ENCODE results near the gene MAPK4.

GRCh38 chr18:50658601-50659000 lies 98.7 kb downstream of the MAPK4 start:
- TF ChIP-seq, protein P1, sequence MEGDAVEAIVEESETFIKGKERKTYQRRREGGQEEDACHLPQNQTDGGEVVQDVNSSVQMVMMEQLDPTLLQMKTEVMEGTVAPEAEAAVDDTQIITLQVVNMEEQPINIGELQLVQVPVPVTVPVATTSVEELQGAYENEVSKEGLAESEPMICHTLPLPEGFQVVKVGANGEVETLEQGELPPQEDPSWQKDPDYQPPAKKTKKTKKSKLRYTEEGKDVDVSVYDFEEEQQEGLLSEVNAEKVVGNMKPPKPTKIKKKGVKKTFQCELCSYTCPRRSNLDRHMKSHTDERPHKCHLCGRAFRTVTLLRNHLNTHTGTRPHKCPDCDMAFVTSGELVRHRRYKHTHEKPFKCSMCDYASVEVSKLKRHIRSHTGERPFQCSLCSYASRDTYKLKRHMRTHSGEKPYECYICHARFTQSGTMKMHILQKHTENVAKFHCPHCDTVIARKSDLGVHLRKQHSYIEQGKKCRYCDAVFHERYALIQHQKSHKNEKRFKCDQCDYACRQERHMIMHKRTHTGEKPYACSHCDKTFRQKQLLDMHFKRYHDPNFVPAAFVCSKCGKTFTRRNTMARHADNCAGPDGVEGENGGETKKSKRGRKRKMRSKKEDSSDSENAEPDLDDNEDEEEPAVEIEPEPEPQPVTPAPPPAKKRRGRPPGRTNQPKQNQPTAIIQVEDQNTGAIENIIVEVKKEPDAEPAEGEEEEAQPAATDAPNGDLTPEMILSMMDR (IDR thresholded peaks at IDR 0.05; ENCODE audit: borderline replicate concordance, extremely low read depth, low read length, poor library complexity, severe bottlenecking): no peak
- no peak for TF ChIP-seq EZH2 (IDR thresholded peaks at IDR 0.05; ENCODE audit: borderline replicate concordance, low read depth, low read length, severe bottlenecking)

All from DND-41 (cell line).